Measurements from ENCODE around the gene CGA.
"Not testable (repeated sequence)": the region's sequence is repeated elsewhere in the genome, so short reads cannot be mapped to it uniquely, and the experiment has no call there.

The CGA gene

GRCh38 chr6:87095087-87095509 is at the start of gene CGA:
TSS of gene CGA (minus strand) at chr6:87095106. CDS start at chr6:87088200, 6,906 bp downstream.
- DNase-seq, result no peak

DNA sequence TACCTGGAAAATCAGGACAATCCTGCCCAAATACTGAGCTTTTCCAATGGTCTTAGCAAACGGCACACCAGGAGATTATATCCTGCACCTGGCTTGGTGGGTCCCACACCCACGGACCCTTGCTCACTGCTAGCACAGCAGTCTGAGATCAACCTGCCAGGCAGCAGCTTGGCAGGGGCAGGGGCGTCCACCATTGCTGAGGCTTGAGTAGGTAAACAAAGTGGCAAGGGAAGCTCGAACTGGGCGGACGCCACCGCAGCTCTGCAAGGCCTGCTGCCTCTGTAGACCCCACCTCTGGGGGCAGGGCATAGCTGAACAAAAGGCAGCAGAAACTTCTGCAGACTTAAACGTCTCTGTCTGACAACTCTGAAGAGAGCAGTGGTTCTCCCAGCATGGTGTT is 45.0 kb upstream of the CGA start:
- not testable (repeated sequence) for DNase-seq

DNA sequence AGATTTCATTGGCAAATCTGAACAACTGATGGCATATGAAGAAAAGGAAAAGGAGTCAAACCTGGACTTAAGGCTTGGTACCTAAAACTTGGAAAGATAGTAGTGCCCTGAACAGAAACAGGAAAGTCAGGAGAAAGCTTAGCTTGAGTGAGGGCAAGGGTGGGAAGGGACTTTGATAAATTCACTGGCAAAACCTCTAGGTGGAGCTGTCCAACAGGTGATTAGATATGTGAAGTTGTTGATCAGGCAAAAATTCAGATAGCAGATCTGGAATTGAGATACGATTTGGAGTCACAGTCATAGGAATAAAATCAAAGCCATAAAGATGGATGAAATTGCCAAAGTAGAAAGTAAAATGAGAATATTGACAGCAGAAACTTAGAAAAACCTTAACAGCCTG is 44.3 kb upstream of the CGA start:
- peak; percentile 65 for DNase-seq

- DNase-seq, result no peak
Observed at GRCh38 chr6:87136963-87137362, 42.1 kb upstream of the CGA start.

- DNase-seq, result no peak
Observed at GRCh38 chr6:87127737-87128136, 32.8 kb upstream of the CGA start.

DNA sequence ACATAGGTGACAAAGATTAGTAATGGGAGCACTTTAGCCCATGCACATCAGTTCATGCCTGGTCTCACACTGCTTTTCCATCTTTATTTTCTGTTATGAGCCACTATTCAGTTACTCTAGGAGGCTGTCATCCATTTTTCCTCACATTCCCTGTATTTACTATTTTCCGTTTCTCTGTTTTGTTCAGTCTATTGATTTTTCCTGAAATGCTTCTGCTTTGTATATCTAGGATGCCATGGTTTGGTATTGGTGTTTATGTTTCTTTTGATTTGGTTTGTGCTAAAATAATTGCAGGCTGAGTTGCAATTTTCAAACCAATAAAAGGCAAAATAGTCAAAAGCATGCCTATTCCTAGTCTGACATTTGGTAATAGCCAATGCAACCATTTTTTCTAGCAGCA is 31.6 kb upstream of the CGA start:
- no peak for DNase-seq

- DNase-seq, result no peak
Observed at GRCh38 chr6:87124074-87124473, 29.2 kb upstream of the CGA start.

- DNase-seq, result no peak
Observed at GRCh38 chr6:87122477-87122876, 27.6 kb upstream of the CGA start.

GRCh38 chr6:87118054-87118453 is 23.1 kb upstream of the CGA start:
- no peak for DNase-seq

DNA sequence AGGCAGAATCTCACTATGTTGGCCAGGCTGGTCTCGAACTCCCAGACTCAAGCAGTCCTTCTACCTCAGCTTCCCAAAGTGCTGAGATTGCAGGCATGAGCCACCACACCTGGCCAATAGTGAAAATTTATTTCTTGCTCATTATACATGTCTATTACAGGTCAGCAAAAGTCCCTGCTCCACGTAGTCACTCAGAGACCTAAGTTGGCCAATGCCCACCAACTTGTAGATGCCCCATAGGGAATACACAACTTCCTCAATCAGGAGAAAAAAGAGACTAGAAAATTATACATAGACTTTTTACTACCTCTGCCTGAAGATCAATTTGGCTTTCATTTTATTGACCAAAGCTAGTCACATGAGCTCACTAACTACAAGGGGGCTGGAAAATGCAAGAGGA is 22.0 kb upstream of the CGA start:
- DNase-seq, result no peak

- DNase-seq, result no peak
Observed at GRCh38 chr6:87115402-87116135, 20.7 kb upstream of the CGA start.

DNA sequence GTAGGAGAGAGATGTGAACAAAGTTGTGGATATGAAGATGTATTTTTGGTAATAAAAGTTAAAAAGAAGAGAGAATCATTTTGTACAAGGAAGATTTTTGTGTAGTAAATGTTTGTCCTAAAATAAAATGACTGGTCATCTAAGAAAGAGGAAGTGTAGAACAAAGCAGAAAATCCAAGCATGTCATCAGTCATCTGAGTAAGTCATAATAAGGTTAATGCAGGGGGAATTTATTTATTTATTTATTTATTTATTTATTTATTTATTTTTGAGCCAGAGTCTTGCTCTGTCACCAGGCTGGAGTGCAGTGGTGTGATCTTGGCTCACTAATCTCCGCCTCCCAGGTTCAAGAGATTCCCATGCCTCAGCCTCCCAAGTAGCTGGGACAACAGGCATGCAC is 15.7 kb upstream of the CGA start:
- DNase-seq, result no peak

- no peak for DNase-seq
Observed at GRCh38 chr6:87105823-87106222, 10.9 kb upstream of the CGA start.

- no peak for DNase-seq
Observed at GRCh38 chr6:87104667-87105066, 9.8 kb upstream of the CGA start.

DNA sequence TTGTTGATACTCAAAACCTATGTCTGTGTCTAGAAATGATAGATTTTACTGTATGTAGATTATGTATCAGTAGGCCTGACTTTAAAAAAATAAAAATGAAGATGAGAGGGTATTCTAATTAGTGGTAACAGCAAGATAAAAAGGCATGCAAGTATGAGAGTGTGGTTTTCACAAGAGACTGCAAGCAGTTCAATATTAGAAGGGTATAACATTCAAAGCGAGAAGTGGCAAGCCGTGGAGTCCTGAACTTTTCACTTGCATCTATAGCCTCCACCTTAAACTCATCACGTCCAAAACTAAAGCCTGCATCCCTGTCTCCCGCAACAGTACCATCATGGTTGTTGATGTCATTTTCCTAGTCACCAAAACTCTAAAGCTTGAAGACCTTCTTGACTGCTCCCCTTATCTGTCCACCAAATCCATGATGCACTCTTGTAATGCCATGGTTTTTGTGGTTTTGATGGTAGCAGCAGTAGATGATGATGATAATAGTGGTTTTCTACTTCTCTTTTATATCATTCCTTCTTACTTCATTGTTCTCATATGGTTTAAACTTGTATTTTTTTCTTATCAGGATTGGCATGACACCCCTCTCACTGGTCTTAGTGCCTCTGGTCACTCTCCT is 9.2 kb upstream of the CGA start:
- DNase-seq, result no peak

GRCh38 chr6:87102151-87102621 is 7.3 kb upstream of the CGA start:
- no peak for DNase-seq

DNA sequence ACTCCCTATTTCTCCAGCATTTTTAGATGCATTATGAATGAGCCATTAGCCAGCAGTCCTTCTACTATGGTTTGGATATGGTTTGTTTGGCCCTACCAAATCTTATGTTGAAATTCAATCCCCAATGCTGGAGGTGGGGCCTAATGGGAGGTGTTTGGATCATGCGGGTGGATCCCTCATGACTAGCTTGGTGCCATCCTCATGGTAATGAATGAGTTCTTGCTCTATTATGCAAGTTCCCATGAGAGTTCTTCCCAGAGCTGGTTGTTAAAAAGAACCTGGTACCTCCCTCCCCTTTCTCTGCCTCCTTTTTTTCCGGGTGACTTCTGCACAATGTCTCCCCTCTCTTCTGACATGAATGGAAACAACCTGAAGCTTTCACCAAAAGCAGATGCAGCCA is 6.2 kb upstream of the CGA start:
- DNase-seq, result no peak

DNA sequence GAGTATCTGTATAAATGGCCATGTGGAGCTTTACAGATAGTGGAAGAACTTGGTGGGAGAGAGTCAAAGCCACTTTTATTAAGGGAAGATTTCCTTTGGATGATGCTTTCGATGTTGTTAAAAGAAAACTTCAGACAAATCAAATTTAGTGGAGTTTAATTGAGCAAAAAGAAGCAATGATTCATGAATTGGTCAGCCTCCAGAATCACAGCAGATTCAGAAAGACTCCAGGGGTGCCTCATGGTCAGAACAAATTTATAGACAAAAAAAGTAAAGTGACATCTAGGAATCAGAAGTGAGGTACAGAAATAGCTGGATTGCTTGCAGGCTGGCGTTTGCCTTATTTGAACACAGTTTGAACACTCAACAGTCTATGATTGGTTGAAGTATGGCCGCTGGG is 5.3 kb upstream of the CGA start:
- no peak for DNase-seq

- DNase-seq, result no peak
Observed at GRCh38 chr6:87099472-87099871, 4.6 kb upstream of the CGA start.

- no peak for DNase-seq
Observed at GRCh38 chr6:87094576-87094975, 330 bp downstream of the CGA start.

- DNase-seq, result no peak
Observed at GRCh38 chr6:87093651-87094050, 1.3 kb downstream of the CGA start.

DNA sequence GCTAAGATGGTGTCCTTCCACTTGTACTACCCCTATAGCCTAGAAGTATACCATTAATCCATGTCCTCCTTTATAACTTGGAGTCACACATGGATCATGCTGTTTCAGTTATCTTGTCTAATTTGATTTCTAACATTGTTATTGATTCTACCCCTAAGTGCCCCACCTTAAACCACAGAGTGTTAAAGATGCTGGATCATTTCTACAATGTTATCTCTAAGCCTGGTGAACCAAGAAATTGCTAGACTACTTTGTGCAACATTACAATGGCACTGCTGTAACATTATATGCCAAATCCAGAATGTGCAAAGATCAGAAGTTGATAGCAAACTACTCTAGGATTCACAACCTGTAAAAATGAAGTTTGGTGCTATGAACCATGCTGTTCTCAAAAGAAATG is 1.7 kb downstream of the CGA start:
- no peak for DNase-seq

- no peak for DNase-seq
Observed at GRCh38 chr6:87092435-87092834, 2.5 kb downstream of the CGA start.

DNA sequence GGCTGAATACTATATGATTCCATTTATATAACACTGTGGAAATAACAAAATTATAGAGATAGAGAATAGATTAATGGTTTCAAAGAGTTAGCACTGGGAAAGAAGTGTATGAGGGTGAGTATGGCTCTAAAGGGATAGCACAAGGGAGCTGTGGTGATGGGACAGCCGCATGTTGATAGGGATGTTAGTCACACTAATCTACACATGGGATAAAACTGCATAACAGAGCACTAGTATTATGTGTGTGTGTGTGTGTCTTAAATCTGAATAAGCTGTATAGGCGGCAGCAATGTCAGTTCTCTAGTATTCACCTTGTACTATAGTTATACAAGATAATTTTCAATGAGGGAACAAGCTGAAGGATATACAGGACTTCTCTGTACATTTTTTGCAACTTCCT is 5.8 kb downstream of the CGA start:
- DNase-seq, result no peak

DNA sequence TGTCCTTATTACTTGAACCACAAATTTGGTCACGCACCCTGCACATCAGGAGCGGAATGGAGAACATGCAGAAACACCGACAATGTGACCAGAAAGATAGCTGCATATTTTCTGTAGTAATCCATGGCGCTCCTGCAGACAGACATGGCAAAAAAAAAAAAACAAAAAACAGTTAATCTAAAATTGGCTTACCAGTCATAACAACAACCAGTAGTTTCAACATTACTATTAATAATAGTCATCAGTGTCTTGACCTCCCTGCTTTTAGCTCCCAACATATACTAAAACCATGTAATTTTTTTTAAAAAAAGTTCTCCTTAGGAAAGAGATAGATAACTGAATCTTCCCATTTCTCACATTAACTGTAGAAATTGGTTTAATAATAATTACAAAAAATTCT is 6.8 kb downstream of the CGA start:
- DNase-seq, result no peak
